D341Med (cell line): ENCODE results near the gene PANK4.
A peak's percentile ranks its signal among the peaks of the same experiment; 100 is the strongest.
"Not testable (repeated sequence)": the region's sequence is repeated elsewhere in the genome, so short reads cannot be mapped to it uniquely, and the experiment has no call there.

ENCODE experiments used
- DNase-seq: peaks from one replicate; pipeline ENCODE4 v3.0.0; 2012; ENCODE audit warnings: low spot score

The PANK4 gene

DNA sequence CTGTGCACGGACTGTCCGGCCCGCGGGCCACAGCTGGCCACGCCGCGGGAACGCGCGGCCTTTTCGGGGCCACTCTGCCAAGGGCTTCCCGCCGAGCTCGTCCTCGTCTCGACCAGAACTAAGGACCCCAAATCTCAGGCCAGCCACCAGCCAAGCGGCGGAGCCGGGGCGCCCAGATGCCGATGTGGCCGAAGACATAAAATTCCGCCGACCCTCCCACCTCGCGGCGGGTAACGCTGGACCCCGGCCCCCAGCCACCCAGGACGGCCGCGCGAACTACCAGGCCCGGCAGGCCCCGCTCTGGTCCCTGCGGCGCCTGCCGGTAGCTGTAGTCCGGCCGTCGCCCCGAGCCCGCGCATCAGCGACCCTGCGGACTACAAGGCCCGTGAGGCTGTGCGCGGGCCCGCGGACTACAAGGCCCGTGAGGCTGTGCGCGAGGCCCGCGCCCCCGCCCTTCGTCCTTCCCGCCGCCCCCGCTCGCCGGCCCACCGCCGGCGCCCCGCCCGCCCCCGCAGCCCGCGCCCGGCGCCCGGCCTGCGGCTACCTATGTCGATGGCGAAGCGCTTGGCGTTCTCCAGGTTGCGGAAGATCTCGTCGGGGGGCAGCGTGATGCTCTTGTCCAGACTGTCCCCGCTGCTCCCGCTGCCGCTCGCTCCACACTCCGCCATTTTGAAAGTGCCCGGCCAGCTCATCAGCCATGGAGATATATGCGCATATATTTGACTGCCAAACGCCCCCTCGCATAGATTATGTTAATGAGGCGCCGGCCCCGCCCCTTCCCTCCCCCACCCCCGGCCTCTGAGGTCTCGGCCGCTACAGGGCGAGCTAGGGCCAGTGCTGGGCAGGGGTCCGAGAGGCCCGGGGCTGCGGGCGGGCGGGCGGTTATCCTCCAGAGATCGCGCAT lies at the start of gene PANK4:
Gene PANK4, minus strand, starts transcription at position 677 of the 904 bp plus-strand sequence. Its CDS starts 9 bp downstream, at position 668.
- DNase-seq, result peak; percentile 95

DNA sequence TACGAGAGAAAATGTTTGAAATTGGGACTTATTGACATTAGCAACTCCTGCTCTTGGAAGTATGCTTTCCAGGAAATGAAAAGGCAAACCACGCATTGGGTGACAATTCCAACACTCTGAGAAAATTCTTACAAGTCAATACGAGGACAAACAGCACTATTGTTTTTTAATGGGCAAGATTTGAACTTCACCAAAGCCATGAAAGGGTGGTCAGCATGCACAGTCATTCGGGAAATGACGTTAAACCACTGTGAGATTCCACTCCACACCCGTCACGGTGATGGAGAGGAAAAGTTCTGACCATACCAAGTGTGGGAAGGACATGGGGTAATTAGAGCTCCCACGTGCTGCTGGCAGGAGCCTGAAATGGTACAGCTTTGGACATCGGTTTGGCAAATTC lies 48.0 kb upstream of the PANK4 start:
- DNase-seq, result no peak

DNA sequence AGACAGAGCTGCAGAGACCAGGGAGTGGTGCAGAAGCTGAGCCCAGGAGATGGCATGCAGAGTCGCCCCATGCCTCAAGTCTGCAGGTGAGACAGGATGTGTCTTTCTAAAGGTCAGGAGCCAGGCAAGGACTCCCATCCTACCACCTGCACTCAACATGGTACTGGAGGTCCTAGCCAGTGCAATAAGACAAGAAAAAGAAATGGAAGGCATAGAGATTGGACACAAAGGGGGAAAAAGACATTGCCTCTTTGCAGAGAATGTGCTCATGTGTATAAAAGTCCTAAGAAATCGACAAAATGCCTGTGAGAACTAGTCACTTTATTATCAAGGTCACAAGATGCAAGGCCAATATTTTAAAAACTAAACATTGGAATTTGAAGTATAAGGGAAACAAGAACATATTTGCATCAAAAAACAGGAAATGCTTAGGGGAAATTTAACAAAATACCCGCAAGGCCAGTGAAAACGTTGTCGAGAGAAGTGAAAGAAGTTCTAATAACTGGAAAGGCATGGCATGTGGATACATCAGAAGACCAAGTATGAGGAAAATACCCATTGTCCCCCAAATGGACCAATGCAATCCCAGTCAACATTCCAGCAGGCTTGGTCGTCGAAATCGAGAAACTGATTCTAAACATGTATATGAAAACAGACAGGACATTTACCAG lies 47.0 kb upstream of the PANK4 start:
- no peak for DNase-seq

DNA sequence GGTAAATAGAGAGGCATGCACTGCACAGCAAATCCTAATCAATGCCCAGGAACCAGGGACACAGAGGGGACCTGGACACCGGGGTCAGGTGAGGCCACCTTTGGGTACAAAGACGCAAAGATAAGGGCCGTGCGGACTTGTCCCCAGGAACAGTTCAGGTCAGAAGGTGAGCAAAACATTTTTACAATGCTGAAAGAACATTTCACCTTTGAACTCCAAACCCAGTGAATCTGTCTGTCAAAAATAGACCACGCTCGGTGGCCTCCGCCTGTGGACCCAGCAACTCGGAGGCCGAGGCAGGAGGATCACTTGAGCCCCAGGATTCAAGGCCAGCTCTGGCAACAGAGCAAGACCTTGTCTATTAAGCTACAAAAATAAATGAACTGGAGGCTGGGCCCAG lies 45.0 kb upstream of the PANK4 start:
- DNase-seq, result no peak

DNA sequence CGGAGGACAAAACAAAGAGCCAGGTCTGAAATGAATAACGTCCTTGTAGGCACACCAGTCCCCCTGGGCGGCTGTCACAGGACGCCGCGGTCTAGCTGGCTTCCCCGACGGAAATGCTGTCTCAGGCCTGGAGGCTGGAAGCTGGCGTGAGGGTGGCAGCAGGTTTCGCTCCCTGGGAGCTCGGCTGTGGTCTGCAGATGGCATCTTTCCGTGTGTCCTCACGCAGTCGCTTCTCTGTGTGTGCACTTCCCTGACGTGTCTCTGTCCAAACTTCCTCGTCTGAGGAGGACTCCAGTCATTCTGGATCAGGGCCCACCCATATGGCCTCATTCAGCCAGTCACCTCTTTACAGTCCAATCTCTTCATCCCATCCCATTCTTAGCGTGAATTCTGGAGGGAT lies 43.9 kb upstream of the PANK4 start:
- DNase-seq, result no peak

DNA sequence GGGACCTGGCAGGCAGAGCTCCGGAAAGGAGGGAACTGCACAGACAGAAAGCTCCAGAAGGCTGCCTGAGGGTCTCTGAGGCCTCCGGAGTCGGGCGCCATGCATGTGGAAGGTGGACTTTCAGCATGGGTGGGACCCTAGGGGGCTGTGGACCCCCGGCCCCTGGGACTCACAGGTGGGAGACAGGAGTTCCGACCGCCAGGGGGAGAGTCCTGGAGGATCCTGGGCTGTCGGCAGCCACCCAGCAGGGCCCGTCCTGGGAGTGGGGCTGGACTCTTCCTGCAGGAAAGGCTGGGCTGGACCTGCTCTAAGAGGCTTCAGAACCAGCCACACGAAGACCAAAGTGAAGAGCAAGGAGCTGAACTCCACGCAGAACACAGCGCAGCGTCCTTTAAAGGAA lies 43.3 kb upstream of the PANK4 start:
- DNase-seq, result not testable (repeated sequence)

DNA sequence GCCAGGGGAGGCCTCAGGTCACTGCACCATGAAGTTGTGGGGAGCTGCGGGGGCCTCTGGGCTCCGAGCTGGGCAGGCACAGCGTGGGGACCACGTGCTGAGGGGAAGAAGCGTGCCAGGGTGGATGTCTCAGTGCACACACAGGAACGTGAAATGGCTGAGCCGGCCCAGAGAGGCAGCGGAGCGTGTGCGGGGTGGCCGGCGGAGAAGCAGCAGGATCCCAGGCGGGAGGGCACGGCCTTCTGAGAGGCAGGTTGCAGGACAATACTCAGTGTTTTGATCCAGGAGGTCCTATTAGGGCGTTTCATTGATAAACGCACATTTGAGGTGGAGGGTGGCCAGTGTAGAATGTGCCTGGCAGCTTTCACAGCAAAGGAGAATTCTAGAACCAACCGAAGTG lies 42.7 kb upstream of the PANK4 start:
- DNase-seq, result no peak

DNA sequence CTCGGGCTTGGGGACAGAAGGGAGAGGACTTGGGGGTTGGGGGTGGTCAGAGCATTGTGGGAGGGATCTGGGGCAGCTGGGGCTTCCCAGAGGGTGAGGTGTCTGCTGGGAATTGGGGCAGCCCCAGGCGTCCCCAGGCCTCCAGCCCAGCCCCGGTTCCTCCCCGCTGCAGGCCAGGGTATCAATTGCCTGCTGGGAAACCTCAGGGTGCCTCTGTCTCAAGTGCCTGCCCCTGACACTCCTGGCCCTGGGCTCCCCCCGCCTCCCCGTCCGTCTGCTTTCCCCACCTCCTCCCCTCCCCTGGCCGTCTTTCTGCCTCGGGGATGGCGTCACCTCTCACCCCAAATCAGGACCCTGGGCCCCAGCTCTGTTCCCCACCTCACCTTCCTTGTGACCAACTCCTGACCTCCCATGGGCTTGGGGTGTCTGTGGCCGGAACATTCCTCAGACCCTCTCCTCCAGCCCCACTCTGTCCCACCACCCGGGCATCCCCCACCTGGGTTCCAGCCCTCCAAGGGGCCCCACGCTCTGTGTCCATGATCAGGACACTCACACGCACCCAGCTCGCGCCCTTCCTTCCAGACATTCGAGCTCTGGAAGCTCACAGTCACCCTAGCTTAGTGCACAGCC lies 41.9 kb upstream of the PANK4 start:
- DNase-seq, result not testable (repeated sequence)

DNA sequence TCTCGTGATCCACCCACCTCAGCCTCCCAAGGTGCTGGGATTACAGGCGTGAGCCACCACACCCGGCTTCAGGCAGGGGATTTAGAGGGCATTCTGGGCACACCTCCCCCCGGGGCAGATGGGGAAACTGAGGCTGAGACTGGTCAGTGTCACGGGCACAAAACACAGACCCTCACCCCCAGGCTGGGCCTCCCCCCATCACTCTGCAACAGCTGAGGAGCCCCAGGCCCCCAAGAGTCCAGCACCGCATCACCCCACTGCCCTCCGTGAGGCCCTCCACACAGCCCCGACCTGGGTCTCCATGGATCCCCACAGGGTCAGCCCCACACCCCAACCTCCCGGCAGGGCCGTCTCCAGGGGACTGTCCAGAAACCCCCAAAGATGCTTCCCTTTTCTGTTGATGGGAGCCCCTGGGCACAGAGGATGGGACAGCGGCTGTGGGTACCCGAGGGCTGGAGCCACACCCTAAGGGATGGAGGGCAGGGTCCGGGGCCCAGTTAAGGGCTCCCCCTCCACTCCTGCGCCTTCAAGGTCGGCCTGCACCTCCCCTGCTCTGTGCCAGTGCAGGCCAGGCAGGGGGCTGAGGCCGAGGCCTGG lies 40.8 kb upstream of the PANK4 start:
- DNase-seq, result no peak

DNA sequence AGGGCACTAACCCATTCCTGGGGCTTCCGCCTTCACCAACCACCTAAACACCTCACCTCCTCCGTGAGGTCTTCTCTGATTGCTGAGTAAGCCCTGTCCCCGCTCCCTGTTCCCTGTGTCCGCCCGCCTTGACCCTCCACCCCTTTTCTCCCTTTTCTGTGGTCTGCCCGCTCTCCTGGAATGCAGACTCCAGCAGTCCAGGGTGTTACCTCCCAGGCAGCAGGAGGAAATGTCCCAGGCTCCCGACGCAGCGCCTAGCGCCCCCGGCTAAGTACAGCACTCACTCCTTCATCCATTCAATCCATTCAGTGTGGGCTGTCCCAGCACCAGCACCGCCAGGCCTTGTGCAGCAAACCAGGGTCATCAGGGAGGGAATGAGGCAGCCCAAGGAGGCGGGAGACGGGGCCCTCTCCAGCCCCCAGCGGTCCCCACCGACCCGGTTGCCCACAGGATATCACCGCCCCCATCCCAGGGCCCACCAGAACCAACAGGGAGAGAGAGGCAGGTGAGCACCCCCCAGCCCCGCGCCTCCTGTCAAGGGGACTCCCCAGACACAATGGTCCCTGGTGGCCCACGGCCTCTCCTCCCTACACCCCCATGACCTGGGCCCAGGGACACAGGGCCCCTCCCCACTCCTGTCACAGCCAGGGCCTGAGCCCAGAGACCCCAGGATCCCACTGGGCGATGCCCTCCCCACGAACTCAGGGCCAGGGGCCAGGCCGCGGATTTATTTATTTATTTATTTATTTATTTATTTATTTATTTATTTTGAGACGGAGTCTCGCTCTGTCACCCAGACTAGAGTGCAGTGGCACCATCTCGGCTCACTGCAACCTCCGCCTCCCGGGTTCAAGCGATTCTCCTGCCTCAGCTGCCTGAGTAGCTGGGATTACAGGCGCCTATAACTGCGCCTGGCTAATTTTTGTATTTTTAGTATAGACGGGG lies 40.0 kb upstream of the PANK4 start:
- no peak for DNase-seq

DNA sequence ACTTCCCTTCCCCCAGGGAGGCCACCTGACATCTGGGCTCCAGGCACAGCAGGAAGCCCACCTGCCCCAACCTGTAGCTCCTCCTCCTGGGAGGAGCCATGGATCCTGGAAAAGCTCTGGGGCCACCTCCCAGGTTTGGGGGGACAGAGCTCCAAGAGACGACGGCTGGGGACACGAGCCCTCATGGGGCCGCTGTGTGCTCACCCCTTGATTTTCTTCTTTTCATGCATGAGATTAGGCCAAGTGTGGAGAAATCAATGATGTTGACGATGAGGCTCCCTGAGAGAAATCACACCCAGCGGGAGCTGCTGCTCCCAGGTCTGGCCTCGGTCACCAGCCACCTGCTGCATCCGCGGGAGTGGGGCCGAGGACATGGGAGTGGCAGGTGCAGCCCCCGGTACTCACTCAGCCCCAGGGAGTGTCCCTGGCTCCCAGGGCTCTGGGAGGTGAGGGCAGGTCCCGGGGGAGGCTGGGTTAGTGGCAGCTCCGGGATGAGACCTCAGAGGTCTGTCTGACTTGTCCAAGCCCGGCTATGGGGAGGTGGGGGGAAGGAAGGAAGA lies 38.5 kb upstream of the PANK4 start:
- peak; percentile 22 for DNase-seq

DNA sequence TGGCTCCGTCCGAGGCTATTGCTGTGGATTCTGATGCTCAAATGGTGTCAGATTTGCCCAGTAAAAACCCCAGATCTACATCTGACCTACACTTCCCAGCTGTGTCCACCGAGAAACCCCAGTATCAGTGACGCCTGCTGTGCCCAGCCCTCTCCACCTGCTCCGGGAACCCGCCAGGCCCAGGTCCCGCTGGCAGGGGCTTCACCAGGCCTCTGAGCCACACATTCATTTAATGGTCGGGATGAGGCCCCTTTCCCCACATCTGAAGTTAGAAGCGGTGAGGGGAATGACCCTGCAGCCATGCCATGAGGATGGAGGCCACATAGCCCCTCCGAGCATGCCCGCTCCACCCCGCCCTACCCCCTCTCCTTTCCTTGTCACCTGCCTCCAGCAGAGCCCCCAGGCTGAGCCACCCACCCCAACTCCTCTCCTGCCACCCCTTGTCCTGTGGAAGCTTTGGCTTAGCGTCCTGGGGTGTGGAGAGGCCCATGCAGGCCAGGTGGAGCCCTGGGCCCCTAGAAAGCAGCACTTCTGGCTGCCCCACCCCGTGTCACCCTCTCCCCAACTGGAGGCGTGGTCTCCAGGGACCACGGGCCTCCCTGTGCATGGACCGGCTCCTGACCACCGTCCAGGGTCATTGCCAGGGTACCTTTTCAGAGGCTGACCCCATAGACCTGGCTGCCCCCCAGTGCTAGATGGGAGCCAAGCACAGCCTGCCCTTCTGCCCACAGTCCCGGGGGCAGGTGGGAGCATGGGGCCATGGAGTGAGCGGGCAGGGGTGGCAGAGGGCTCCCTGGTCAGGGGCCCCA lies 37.8 kb upstream of the PANK4 start:
- no peak for DNase-seq

DNA sequence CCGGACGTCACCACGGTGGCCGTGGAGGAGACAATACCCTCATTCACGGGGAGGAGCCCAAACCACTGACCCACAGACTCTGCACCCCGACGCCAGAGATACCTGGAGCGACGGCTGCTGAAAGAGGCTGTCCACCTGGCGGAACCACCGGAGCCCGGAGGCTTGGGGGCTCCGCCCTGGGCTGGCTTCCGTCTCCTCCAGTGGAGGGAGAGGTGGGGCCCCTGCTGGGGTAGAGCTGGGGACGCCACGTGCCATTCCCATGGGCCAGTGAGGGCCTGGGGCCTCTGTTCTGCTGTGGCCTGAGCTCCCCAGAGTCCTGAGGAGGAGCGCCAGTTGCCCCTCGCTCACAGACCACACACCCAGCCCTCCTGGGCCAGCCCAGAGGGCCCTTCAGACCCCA lies 36.8 kb upstream of the PANK4 start:
- DNase-seq, result peak; percentile 26

DNA sequence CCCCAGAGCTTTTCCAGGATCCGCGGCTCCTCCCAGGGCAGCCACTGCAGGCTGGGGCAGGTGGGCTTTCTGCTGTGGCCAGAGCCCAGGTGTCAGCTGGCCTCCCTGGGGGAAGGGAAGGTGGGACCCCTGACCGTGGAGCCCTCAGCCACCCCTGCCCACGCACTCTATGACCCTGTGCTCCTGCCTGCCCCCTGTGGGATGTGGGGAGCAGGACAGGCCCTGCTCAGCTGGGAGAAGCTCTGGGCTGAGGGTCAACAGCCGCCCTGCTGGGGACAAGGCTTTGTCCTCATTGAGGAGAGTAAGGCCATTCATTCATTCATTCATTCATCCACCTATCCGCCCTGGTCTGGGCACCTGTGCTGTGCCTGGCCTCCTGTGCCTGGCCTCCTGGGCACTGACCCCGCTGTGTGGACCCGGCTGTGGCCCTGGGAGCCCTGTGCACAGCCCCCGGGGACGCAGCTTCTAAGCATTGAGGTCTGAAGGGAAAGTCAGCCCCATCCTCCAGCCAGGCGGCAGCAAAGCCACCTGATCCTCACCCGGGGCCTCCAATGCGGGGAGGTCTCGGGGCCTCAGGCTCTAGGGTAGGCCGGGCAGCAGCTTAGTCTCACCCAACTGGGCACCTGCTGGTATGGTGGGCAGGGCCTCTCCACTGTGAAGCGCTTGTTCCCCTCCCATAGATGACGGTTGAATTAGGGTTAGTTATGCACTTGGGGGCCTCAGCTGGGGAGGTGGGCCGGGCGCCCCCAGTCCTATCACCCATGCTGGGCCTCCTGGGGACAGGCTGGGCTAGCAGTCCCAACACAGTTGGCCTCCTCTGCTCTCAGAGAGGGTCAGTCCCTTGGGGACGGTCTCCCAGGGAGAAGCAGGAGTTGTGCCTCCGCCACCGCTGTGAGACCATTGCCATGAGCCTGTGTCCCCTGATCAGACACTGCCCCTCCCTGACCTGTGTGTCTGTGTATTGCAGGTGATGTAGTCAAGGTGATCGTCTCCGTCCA lies 35.8 kb upstream of the PANK4 start:
- peak; percentile 29 for DNase-seq

DNA sequence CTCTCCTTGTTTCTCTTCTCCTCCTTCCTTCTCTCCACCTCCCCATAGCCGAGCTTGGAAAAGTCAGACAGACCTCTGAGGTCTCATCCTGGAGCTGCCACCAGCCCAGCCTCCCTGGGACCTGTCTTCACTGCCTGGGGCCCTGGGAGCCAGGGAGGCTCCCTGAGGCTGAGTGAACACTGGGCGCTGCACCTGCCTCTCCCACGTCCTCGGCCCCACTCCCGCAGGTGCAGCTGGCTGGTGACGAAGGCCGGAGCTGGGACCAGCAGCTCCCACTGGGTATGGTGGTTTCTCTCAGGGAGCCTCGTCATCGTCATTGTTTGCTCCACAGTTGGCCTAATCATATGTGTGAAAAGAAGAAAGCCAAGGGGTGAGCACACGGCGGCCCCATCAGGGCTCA lies 35.0 kb upstream of the PANK4 start:
- no peak for DNase-seq

DNA sequence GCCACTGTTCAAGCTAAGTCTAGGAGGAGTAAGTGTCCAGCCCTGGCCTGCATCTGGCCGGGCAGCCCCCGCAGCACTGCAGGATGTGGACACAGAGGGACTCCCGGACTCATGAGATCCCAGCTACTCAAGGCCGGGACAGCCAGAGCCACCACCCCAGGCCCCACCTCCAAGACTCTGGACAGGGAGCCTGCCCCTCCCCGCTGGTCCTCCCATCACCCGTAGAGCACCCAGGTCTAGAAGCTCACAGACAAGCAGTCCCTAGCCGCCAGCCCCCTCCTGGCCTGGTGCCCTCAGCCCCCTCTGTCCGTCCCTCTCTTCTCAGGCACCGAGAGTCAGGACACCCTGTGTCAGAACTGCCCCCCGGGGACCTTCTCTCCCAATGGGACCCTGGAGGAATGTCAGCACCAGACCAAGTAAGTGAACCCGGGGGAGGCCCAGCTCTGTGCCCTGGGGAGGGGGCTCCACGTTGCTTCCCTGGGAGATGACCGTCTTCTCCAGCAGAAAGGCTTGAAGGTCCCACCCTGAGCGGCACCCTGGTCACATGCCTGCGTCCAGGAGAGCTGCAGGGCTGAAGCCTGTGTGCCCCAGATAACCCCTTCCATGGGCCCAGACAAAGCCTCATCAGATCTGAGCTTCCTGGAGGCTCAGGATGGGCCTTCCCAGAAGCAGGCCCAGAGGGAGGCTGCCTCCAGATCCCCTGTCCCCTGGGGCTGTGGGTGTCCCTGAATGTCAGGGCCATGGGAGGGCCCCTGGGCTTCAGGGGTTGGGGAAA lies 34.1 kb upstream of the PANK4 start:
- DNase-seq, result peak; percentile 25

DNA sequence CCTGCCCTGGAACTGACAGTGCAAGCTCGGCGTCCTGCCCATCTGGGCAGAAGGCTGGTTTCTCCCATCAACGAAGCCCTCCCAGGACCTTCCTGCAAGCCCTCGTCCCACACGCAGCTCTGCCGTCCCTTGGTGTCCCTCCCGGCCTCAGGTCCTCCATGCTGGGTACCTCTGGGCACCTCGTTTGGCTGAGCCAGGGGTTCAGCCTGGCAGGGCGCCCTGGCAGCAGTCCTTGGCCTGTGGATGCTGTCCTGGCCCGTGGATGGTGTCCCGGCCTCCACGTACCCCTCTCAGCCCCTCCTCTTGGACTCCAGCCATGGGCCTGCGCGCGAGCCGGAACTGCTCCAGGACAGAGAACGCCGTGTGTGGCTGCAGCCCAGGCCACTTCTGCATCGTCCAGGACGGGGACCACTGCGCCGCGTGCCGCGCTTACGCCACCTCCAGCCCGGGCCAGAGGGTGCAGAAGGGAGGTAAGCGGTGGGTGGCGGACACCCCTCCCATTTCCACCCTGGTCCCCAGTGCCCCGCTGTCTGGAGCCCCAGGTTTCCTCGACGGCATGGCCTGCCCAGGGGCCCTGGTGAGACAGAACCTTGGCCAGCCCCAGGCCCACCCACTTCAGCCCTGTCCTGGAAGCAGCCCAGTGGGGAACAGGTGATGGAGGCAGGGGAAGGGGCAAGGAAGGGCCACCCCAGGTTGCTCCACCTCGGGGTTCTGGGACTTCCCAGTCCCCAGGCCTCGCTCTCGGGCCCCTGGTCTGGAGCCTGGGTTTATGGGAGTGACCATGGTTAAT lies 33.3 kb upstream of the PANK4 start:
- peak; percentile 26 for DNase-seq
